Neural cell (in vitro differentiated cells): ENCODE measurements around the gene HEXIM1. TPM values are rescaled to one million over a fixed set of nuclear protein-coding genes. Genes with fewer than 3 reads are reported as not detected.

Experiments
- H2AFZ ChIP-seq: fragments of 200-600, 300-800 bp; sonication (generic), shearing (Covaris generic); 2 replicates; pipeline ENCODE4 v1.6.0; 2014; ENCODE audit warnings: low read depth, mild to moderate bottlenecking, antibody characterized with exemption, low read length, moderate library complexity
- H3F3A ChIP-seq: fragments of 200-600 bp; shearing (Covaris generic); 2 replicates; pipeline ENCODE4 v1.6.1; 2016; ENCODE audit warnings: mild to moderate bottlenecking, moderate library complexity, mixed read lengths, antibody characterized with exemption, low read length; ENCODE audit not compliant: insufficient read depth, poor library complexity, severe bottlenecking
- H3K27ac ChIP-seq: fragments of 200-600, 300-800 bp; sonication (generic), shearing (Covaris generic); 2 replicates; pipeline ENCODE4 v1.5.1; 2014; ENCODE audit warnings: mild to moderate bottlenecking, low read length, moderate library complexity
- H3K27me3 ChIP-seq: fragments of 300-800, 200-600 bp; sonication (generic), shearing (Covaris generic); 2 replicates; pipeline ENCODE4 v1.6.0; 2014; ENCODE audit warnings: mild to moderate bottlenecking, low read depth, low read length, moderate library complexity; ENCODE audit not compliant: insufficient read depth
- H3K36me3 ChIP-seq: fragments of 300-800, 200-600 bp; sonication (generic), shearing (Covaris generic); 2 replicates; pipeline ENCODE4 v1.5.1; 2014; ENCODE audit warnings: mild to moderate bottlenecking, antibody characterized with exemption, low read length, moderate library complexity; ENCODE audit not compliant: insufficient read depth
- H3K4me2 ChIP-seq: fragments of 300-800, 200-600 bp; sonication (generic), shearing (Covaris generic); 2 replicates; pipeline ENCODE4 v1.6.0; 2014; ENCODE audit warnings: mild to moderate bottlenecking, low read length
- H3K4me3 ChIP-seq: fragments of 300-800, 200-600 bp; sonication (generic), shearing (Covaris generic); 2 replicates; pipeline ENCODE4 v1.5.1; 2014; ENCODE audit warnings: mild to moderate bottlenecking, low read length, moderate library complexity
- H3K79me2 ChIP-seq: fragments of 200-600 bp; shearing (Covaris generic); replicated peaks from 2 replicates; pipeline ENCODE4 v1.6.0; 2014; ENCODE audit warnings: mild to moderate bottlenecking, low read length, moderate library complexity; ENCODE audit not compliant: insufficient read depth
- H3K9ac ChIP-seq: fragments of 300-800, 200-600 bp; sonication (generic), shearing (Covaris generic); 2 replicates; pipeline ENCODE4 v1.6.1; 2016; ENCODE audit warnings: mild to moderate bottlenecking, low read length, mixed read lengths
- H3K9me2 ChIP-seq: fragments of 200-600 bp; shearing (Covaris generic); 2 replicates; pipeline ENCODE4 v1.6.1; 2016; ENCODE audit warnings: mild to moderate bottlenecking, low read length, mixed read lengths; ENCODE audit not compliant: insufficient read depth
- H3K9me3 ChIP-seq: fragments of 200-600, 300-800 bp; sonication (generic), shearing (Covaris generic); 2 replicates; pipeline ENCODE4 v1.6.1; 2016; ENCODE audit warnings: mild to moderate bottlenecking, mixed run types, low read length, moderate library complexity, mixed read lengths
- H4K20me1 ChIP-seq: fragments of 200-600 bp; shearing (Covaris generic); 2 replicates; pipeline ENCODE4 v1.6.1; 2016; ENCODE audit warnings: mild to moderate bottlenecking, mixed run types; ENCODE audit not compliant: insufficient read depth
- EP300 ChIP-seq: fragments of 450-650 bp; conservative IDR thresholded peaks from 2 replicates; pipeline ENCODE4 v1.6.1; 2014; ENCODE audit warnings: antibody characterized with exemption, mild to moderate bottlenecking, moderate library complexity; ENCODE audit not compliant: poor library complexity, severe bottlenecking
- EZH2 ChIP-seq: fragments of 200-600, 300-800 bp; shearing (Covaris generic), sonication (generic); IDR thresholded peaks from 2 replicates; pipeline ENCODE4 v1.6.1; 2014; ENCODE audit warnings: antibody characterized with exemption, low read length, borderline replicate concordance, mild to moderate bottlenecking; ENCODE audit not compliant: insufficient read depth, poor library complexity, severe bottlenecking
- MXI1 ChIP-seq: fragments of 450-650 bp; conservative IDR thresholded peaks from 2 replicates; pipeline ENCODE4 v1.6.1; 2014; ENCODE audit warnings: antibody characterized with exemption, mild to moderate bottlenecking; ENCODE audit not compliant: poor library complexity, severe bottlenecking
- POLR2AphosphoS5 ChIP-seq: IDR thresholded peaks from 2 replicates; pipeline ENCODE4 v1.6.1; 2012
- RAD21 ChIP-seq: fragments of 450-650 bp; conservative IDR thresholded peaks from 2 replicates; pipeline ENCODE4 v1.6.1; 2014; ENCODE audit warnings: antibody characterized with exemption, mild to moderate bottlenecking, moderate library complexity
- SMC3 ChIP-seq: fragments of 450-650 bp; conservative IDR thresholded peaks from 2 replicates; pipeline ENCODE4 v1.6.1; 2014; ENCODE audit warnings: antibody characterized with exemption, mild to moderate bottlenecking, moderate library complexity; ENCODE audit not compliant: poor library complexity
- TAF1 ChIP-seq: IDR thresholded peaks from 2 replicates; pipeline ENCODE4 v1.6.1; 2012; ENCODE audit warnings: low read depth
- polyA plus RNA-seq: library from polyadenylated mRNA; depleted of rRNA; stranded (reverse); fragments of >200 nt; gene quantifications from 2 replicates; pipeline ENCODE4 v1.2.3, GENCODE V29; 2014
- TF ChIP-seq, protein P1 (sequence below): fragments of 450-650 bp; IDR thresholded peaks from 2 replicates; pipeline ENCODE4 v1.5.1; 2014; ENCODE audit warnings: antibody characterized with exemption, mild to moderate bottlenecking, moderate library complexity; ENCODE audit not compliant: poor library complexity, severe bottlenecking
- TF ChIP-seq, protein P2 (sequence below): IDR thresholded peaks from 2 replicates; pipeline ENCODE4 v1.6.1; 2012; ENCODE audit warnings: borderline replicate concordance

HEXIM1 gene
- polyA plus RNA-seq, 1 donor from 2014 or later: 9.0 TPM

DNA sequence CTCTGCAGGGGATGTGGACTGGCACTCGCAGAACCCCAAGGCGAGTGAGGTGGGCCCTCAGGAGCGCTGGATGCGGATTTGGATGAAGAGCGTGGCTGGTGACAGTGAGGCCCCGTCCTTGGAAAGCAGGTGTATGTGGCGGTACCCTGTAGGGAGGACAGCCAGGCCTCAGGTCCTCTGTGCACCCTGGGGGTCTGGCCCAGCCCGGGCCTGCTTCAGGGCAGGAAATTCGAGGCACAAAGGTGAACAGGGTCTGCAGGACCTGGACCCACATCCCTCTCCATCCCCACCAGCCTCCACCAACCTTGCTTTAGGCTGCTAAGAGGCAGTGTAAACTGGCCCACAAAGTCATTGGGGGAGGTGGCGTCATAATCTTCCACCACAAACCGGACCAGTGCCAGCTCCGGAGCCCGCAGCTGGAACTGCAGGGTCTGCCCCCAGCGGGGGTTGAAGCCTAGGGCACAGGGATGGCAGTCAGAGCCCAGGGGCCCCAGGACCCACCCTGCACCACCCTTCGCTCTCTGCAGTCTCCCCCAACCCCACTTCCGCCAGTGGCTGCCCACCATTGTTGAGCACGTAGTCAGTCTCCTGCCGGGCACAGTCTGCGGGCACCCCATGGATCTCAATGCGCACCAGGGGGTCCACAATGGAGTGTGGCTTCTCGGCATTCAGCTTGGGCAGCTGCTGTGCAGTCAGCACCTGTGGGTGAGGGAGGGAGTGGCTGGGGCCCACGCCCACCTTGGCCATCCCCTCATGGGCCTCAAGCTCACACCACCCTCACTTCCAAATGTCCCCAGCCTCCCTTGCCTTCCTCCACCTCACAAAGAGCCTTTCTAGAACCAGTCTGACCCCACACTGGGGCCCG lies 35.5 kb upstream of the HEXIM1 start:
- no peaks in the 10 kb centered on the region for H3K27me3 ChIP-seq
- no peaks in the 10 kb centered on the region for H3K36me3 ChIP-seq
- H3K9me3 ChIP-seq: no peaks in the 10 kb centered on the region
- no peaks in the 10 kb centered on the region for H3F3A ChIP-seq
- H3K4me3 ChIP-seq: no peak overlapping the region
- H3K4me2 ChIP-seq: no peak overlapping the region
- no peak for TF ChIP-seq EZH2
- TF ChIP-seq TAF1: no peak
- no peak for TF ChIP-seq RAD21
- TF ChIP-seq SMC3: no peak
- TF ChIP-seq MXI1: no peak
- TF ChIP-seq, protein P1, sequence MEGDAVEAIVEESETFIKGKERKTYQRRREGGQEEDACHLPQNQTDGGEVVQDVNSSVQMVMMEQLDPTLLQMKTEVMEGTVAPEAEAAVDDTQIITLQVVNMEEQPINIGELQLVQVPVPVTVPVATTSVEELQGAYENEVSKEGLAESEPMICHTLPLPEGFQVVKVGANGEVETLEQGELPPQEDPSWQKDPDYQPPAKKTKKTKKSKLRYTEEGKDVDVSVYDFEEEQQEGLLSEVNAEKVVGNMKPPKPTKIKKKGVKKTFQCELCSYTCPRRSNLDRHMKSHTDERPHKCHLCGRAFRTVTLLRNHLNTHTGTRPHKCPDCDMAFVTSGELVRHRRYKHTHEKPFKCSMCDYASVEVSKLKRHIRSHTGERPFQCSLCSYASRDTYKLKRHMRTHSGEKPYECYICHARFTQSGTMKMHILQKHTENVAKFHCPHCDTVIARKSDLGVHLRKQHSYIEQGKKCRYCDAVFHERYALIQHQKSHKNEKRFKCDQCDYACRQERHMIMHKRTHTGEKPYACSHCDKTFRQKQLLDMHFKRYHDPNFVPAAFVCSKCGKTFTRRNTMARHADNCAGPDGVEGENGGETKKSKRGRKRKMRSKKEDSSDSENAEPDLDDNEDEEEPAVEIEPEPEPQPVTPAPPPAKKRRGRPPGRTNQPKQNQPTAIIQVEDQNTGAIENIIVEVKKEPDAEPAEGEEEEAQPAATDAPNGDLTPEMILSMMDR: no peak
- TF ChIP-seq POLR2AphosphoS5: no peak
- TF ChIP-seq EP300: no peak
- TF ChIP-seq, protein P2, sequence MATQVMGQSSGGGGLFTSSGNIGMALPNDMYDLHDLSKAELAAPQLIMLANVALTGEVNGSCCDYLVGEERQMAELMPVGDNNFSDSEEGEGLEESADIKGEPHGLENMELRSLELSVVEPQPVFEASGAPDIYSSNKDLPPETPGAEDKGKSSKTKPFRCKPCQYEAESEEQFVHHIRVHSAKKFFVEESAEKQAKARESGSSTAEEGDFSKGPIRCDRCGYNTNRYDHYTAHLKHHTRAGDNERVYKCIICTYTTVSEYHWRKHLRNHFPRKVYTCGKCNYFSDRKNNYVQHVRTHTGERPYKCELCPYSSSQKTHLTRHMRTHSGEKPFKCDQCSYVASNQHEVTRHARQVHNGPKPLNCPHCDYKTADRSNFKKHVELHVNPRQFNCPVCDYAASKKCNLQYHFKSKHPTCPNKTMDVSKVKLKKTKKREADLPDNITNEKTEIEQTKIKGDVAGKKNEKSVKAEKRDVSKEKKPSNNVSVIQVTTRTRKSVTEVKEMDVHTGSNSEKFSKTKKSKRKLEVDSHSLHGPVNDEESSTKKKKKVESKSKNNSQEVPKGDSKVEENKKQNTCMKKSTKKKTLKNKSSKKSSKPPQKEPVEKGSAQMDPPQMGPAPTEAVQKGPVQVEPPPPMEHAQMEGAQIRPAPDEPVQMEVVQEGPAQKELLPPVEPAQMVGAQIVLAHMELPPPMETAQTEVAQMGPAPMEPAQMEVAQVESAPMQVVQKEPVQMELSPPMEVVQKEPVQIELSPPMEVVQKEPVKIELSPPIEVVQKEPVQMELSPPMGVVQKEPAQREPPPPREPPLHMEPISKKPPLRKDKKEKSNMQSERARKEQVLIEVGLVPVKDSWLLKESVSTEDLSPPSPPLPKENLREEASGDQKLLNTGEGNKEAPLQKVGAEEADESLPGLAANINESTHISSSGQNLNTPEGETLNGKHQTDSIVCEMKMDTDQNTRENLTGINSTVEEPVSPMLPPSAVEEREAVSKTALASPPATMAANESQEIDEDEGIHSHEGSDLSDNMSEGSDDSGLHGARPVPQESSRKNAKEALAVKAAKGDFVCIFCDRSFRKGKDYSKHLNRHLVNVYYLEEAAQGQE: no peak
- H3K27ac ChIP-seq: no peak overlapping the region
- H3K79me2 ChIP-seq: no peaks in the 10 kb centered on the region
- H3K9ac ChIP-seq: no peak overlapping the region
- H3K9me2 ChIP-seq: no peaks in the 10 kb centered on the region
- no peaks in the 10 kb centered on the region for H4K20me1 ChIP-seq
- no peak overlapping the region for H2AFZ ChIP-seq

DNA sequence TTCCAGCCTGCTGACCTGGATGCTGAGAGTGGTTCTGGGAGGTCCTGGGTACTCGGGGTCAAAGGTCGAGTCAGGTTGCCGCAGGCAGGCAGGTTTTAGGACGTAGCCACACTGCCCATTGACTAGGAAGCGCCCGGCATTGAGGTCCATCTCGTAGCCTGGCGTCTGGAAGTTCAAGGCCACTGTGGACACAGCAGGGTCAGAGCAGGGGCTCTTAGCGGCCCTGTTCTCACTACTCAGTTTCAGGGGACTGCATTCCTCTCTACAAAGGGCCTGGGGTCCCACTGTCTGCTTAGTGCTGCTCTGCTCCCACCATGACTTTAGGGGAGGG lies 34.9 kb upstream of the HEXIM1 start:
- H3K9me3 ChIP-seq: no peaks in the 10 kb centered on the region
- H3K27ac ChIP-seq: no peak overlapping the region
- no peaks in the 10 kb centered on the region for H3K27me3 ChIP-seq
- H3K4me2 ChIP-seq: no peak overlapping the region
- H3K36me3 ChIP-seq: no peaks in the 10 kb centered on the region
- no peaks in the 10 kb centered on the region for H3K79me2 ChIP-seq
- H2AFZ ChIP-seq: no peak overlapping the region
- no peak overlapping the region for H3K4me3 ChIP-seq
- no peak overlapping the region for H3K9ac ChIP-seq
- H3F3A ChIP-seq: no peaks in the 10 kb centered on the region
- TF ChIP-seq POLR2AphosphoS5 (no peak), RAD21 (no peak), EZH2 (no peak), TAF1 (no peak), MXI1 (no peak), SMC3 (no peak), EP300 (no peak)
- TF ChIP-seq, protein P1: no peak
- TF ChIP-seq, protein P2: no peak
- H3K9me2 ChIP-seq: no peaks in the 10 kb centered on the region
- H4K20me1 ChIP-seq: no peaks in the 10 kb centered on the region
